NB4 (cell line): ENCODE data around the gene LRRC49.

Experiments used
- DNase-seq: peaks from one replicate; pipeline ENCODE4 v3.0.0; 2010; ENCODE audit warnings: low read depth
- H3K4me3 ChIP-seq: one replicate; pipeline ENCODE4 v1.5.1; 2011; ENCODE audit warnings: mild to moderate bottlenecking, low read depth, low read length, moderate library complexity
- CTCF ChIP-seq: IDR thresholded peaks from one replicate; pipeline ENCODE4 v1.5.1; 2012; ENCODE audit warnings: low read depth, low read length
- MAX ChIP-seq: IDR thresholded peaks from 2 replicates; pipeline ENCODE4 v1.6.1; 2011; ENCODE audit warnings: low read depth, low read length
- MYC ChIP-seq: IDR thresholded peaks from 2 replicates; pipeline ENCODE4 v1.6.1; 2011; ENCODE audit warnings: low read depth, low read length
- POLR2A ChIP-seq: IDR thresholded peaks from 2 replicates; pipeline ENCODE4 v1.6.1; 2011; ENCODE audit warnings: mild to moderate bottlenecking; ENCODE audit not compliant: insufficient read length; ENCODE audit errors: extremely low read depth

Gene LRRC49

GRCh38 chr15:70956201-70956995 is 63.8 kb downstream of the LRRC49 start:
- DNase-seq = no peak
- TF ChIP-seq CTCF (no peak), MAX (no peak), MYC (no peak), POLR2A (no peak)
- no peak overlapping the region for H3K4me3 ChIP-seq

- TF ChIP-seq POLR2A = no peak
- TF ChIP-seq MAX = no peak
- TF ChIP-seq CTCF = no peak
- TF ChIP-seq MYC = no peak
- no peak overlapping the region for H3K4me3 ChIP-seq
- DNase-seq = no peak
These were observed 69.5 kb downstream of the LRRC49 start for GRCh38 chr15:70962084-70962483.

GRCh38 chr15:70963199-70963598 is 70.6 kb downstream of the LRRC49 start:
- H3K4me3 ChIP-seq = no peak overlapping the region
- no peak for DNase-seq
- TF ChIP-seq CTCF (no peak), MAX (no peak), MYC (no peak), POLR2A (no peak)

GRCh38 chr15:70964058-70964457 is 71.4 kb downstream of the LRRC49 start:
- no peak for TF ChIP-seq MYC
- TF ChIP-seq POLR2A = no peak
- no peak for TF ChIP-seq MAX
- no peak for TF ChIP-seq CTCF
- DNase-seq = no peak
- H3K4me3 ChIP-seq = no peak overlapping the region

- H3K4me3 ChIP-seq = no peak overlapping the region
- TF ChIP-seq CTCF = no peak
- DNase-seq = no peak
These were observed 72.1 kb downstream of the LRRC49 start for GRCh38 chr15:70964686-70965085.

GRCh38 chr15:70967646-70968045 is 75.0 kb downstream of the LRRC49 start:
- no peak overlapping the region for H3K4me3 ChIP-seq
- TF ChIP-seq POLR2A = no peak
- no peak for TF ChIP-seq MAX
- no peak for TF ChIP-seq CTCF
- TF ChIP-seq MYC = no peak
- no peak for DNase-seq
